RPMI8226 (cell line): ENCODE measurements around the gene AGXT.

Experiments used
- DNase-seq: peaks from one replicate; pipeline ENCODE4 v3.0.0-alpha.2; 2015

The AGXT gene

GRCh38 chr2:240869956-240870875 lies 1.6 kb downstream of the AGXT start:
- no peak for DNase-seq

DNA sequence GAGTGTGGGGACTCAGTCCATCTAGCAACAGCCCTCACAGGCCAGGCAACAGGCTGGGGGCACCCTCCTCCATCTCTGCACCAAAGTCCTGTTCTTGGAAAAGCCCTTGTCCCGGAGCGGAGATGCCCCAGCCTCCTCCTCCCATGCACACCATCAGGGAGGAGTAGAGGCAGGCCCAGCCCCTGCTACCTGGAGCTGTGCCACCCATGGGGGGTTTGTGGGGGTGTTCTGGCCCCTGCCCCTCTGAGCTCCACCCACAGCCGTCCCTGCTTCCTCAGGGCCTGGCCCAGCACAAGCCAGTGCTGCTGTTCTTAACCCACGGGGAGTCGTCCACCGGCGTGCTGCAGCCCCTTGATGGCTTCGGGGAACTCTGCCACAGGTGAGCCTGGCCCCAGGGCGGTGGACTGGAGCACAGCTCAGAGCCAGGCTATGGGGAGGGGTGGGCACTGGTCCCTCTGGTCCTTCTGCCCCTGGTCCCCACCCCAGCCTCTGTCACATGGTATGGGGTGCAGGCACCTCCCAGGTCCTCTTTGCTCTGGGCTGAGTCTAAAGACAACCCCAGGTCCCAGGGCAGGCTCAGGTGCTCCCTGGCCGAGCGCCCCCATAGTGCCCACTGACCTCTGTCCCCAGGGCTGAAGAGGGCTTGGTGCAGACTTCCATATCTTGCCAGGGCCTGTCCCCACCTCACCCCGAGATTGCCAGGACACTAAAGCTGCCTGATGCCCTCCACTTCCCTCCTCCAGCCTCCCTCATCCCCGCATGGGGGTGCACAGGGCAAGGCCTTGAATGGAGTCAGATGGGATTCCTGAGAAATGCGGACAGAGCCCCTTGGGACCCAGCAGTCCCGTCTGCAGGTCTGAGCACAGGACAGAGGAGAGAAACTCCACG lies 2.7 kb downstream of the AGXT start:
- DNase-seq: no peak

GRCh38 chr2:240872317-240873097 lies 3.9 kb downstream of the AGXT start:
- no peak for DNase-seq

- no peak for DNase-seq
Observed at GRCh38 chr2:240873098-240873788, 4.6 kb downstream of the AGXT start.

DNA sequence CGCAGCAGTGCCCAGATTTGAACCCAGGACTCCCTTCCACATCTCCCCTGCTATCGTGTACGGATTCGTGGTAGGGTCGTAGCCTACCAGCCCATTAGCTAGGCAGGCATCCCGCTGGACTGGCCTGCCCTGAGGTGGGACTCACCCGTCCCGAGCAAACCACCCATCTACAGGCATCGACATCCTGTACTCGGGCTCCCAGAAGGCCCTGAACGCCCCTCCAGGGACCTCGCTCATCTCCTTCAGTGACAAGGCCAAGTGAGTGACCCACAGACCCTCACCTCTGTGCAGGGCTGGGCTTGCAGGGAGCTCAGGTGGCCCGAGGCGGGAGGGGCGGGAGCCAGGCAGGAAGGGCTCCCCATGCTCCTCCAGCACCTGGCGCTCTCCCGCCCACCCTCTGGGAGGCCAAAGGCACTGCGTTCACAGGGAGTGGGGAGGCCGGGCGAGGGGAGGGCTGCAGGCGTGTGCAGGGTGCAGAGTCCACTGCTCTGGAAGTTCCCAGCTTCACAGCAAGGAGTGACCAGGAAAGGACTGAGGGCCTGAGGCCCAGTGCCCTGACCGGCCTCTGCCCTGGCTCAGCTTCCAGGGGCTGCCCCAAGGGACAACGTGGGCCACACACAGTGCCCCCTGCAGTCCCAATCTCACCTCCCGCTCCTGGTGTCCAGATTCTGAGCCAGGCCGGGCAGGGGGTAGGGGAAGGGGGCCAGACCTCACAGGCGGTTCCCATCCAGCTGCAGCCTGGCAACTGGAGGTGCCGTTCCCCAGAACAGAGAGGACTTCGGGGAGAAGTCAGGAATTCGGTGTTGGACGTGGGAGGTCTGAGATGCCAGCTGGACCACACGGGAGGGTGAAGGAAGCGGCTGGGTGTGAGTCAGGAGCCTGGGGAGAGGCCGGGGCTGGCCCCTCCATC lies 5.4 kb downstream of the AGXT start:
- DNase-seq: no peak

GRCh38 chr2:240874715-240875227 lies 6.1 kb downstream of the AGXT start:
- no peak for DNase-seq

GRCh38 chr2:240875228-240876034 lies 6.8 kb downstream of the AGXT start:
- no peak for DNase-seq

DNA sequence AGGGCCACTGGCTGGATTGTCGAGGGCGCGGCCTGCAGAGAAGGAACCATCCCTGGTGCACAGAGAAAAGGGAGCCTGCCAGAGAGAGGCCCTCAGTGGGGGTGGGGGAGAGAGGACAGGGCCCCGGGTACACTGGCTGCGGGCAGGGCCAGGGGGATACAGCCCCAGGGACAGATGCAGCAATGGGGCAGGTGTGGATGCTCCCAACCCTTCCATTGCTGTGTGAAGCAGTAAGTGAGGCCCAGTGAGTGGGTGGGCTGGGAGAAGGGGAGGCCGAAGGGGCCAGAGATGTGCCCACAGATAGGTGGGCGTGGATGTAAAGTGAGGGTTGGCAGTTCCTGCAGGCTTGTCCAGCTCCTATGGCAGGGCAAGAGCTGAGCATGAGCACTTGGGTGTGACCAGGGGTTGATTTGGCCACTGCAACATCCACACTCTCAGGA lies 7.4 kb downstream of the AGXT start:
- DNase-seq: no peak

GRCh38 chr2:240876475-240877251 lies 8.0 kb downstream of the AGXT start:
- DNase-seq: no peak

GRCh38 chr2:240877460-240878340 lies 9.1 kb downstream of the AGXT start:
- DNase-seq: no peak

- DNase-seq: no peak
Observed at GRCh38 chr2:240878341-240878936, 9.8 kb downstream of the AGXT start.

GRCh38 chr2:240879105-240879504 lies 10.5 kb downstream of the AGXT start:
- no peak for DNase-seq

GRCh38 chr2:240881913-240882312 lies 13.3 kb downstream of the AGXT start:
- DNase-seq: no peak

- no peak for DNase-seq
Observed at GRCh38 chr2:240884221-240884620, 15.6 kb downstream of the AGXT start.

DNA sequence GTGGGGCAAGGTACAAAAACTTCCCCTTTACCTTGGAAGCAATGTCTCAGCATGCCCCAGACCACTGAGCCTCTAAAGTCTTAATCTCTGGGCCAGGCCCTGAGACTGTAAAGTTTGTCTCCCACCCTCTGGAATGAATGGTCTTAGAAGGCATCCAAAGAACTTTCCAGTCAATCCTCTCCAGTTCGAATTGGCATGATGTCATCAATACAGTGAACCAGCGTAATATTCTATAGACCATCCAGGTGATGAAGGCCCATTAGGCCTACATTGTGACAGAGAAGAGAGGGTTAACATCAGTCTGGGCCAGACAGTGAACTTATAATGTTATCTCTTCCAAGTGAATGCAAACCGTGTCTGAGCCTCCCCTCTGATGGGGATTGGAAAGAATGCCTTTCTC lies 16.1 kb downstream of the AGXT start:
- DNase-seq: no peak

DNA sequence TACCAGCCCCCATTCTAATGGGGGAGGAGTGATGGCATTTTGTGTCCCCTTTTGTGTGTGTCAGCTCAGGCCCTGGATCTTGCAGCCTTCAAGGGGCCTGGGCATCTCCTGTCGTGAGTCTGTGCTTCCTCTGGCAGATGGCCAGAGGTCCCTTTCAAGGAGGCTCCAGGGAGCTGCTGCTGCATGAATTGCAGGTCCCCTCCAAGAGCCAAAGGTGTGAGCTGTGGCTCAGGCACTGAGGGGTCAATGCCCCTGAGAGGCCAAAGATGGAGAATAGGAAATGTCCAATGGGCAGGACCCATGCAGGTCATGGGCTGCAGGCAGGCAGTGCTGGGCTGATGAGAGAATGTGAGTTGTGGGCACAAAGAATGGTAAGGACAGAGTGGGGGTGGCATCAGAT lies 16.9 kb downstream of the AGXT start:
- DNase-seq: no peak

DNA sequence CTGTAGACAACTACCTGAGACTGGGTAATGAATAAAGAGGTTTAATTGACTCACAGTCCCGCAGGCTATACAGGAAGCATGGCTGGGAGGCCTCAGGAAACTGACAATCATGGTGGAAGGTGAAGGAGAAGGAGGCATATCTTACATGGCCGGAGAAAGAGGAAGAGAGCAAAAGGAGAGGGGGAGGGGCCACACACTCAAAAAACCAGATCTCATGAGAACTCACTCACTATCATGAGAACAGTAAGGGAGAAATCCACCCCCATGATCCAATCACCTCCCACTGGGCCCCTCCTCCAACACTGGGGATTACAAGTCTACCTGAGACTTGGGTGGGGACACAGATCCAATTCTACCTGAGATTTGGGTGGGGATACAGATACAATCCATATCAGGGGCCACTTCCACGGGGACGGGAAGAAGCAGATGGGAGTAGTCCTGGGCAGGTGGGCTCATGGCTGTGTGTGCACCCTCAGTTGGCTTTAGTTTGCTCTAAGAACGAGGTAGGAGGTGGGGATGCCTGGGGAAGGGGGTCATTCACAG lies 17.5 kb downstream of the AGXT start:
- no peak for DNase-seq
